ENCODE results near the gene CENPO. TPM values are rescaled to one million over a fixed set of nuclear protein-coding genes. Genes with fewer than 3 reads are reported as not detected.

The CENPO gene
- total RNA-seq, 1 experiment from 2014 or later = 38.6 TPM

DNA sequence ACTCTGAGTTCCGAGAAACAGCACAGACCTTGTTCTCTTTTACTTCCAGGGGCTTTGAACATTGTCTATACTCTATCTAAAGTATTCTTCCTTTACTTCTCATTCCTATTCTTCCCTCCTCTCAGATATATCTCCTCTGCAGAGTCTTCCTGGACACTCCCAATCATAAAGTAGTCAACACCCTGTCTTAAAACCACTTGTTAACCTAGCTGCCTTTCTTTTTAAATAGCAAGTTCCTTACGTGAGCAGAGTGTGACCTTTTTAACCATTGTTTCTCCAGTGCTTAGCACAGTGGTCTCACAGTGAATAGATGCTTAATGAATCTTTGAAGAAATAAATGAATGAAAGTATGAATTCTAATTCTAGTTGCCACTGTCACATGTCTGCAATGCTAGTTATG lies 47.4 kb upstream of the CENPO start:
- DNase-seq (ENCODE audit: low spot score) = no peak
- Mint-ChIP-seq H3K4me3 (no peak overlapping the region), H3K36me3 (no peaks in the 10 kb centered on the region), H3K4me1 (no peaks in the 10 kb centered on the region), H3K27me3 (ENCODE audit: low read depth) (no peaks in the 10 kb centered on the region), H3K27ac (no peak overlapping the region), H3K9me3 (no peaks in the 10 kb centered on the region)
- ChIA-PET POLR2A (interaction anchor here (0.6 kb wide), 1 partner anchor 617 kb away, joined by 3 read pairs; no protein-coding TSS in a partner anchor), CTCF (no interaction called here)
- no peak for TF ChIP-seq ATF1 (CRISPR knock-in tag; IDR thresholded peaks at IDR 0.05)
- no peak for TF ChIP-seq RORB (CRISPR knock-in tag; IDR thresholded peaks at IDR 0.05)
- no peak for TF ChIP-seq USF2 (CRISPR knock-in tag; IDR thresholded peaks at IDR 0.05)
- no peak for TF ChIP-seq KAT7 (CRISPR knock-in tag; IDR thresholded peaks at IDR 0.05; ENCODE audit: borderline replicate concordance)
- no peak for TF ChIP-seq PREB (CRISPR knock-in tag; IDR thresholded peaks at IDR 0.05; ENCODE audit: borderline replicate concordance)
- TF ChIP-seq, protein P1, sequence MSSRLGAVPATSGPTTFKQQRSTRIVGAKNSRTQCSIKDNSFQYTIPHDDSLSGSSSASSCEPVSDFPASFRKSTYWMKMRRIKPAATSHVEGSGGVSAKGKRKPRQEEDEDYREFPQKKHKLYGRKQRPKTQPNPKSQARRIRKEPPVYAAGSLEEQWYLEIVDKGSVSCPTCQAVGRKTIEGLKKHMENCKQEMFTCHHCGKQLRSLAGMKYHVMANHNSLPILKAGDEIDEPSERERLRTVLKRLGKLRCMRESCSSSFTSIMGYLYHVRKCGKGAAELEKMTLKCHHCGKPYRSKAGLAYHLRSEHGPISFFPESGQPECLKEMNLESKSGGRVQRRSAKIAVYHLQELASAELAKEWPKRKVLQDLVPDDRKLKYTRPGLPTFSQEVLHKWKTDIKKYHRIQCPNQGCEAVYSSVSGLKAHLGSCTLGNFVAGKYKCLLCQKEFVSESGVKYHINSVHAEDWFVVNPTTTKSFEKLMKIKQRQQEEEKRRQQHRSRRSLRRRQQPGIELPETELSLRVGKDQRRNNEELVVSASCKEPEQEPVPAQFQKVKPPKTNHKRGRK (CRISPR knock-in tag; IDR thresholded peaks at IDR 0.05; ENCODE audit: borderline replicate concordance) = no peak
- TF ChIP-seq MXD4 (CRISPR knock-in tag; IDR thresholded peaks at IDR 0.05; ENCODE audit: borderline replicate concordance) = no peak
- TF ChIP-seq, protein P2, sequence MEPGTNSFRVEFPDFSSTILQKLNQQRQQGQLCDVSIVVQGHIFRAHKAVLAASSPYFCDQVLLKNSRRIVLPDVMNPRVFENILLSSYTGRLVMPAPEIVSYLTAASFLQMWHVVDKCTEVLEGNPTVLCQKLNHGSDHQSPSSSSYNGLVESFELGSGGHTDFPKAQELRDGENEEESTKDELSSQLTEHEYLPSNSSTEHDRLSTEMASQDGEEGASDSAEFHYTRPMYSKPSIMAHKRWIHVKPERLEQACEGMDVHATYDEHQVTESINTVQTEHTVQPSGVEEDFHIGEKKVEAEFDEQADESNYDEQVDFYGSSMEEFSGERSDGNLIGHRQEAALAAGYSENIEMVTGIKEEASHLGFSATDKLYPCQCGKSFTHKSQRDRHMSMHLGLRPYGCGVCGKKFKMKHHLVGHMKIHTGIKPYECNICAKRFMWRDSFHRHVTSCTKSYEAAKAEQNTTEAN (CRISPR knock-in tag; IDR thresholded peaks at IDR 0.05) = no peak
- no peak for TF ChIP-seq NR1H2 (CRISPR knock-in tag; IDR thresholded peaks at IDR 0.05)
- no peak for TF ChIP-seq FOXP1 (CRISPR knock-in tag; IDR thresholded peaks at IDR 0.05; ENCODE audit: borderline replicate concordance)
- TF ChIP-seq, protein P3, sequence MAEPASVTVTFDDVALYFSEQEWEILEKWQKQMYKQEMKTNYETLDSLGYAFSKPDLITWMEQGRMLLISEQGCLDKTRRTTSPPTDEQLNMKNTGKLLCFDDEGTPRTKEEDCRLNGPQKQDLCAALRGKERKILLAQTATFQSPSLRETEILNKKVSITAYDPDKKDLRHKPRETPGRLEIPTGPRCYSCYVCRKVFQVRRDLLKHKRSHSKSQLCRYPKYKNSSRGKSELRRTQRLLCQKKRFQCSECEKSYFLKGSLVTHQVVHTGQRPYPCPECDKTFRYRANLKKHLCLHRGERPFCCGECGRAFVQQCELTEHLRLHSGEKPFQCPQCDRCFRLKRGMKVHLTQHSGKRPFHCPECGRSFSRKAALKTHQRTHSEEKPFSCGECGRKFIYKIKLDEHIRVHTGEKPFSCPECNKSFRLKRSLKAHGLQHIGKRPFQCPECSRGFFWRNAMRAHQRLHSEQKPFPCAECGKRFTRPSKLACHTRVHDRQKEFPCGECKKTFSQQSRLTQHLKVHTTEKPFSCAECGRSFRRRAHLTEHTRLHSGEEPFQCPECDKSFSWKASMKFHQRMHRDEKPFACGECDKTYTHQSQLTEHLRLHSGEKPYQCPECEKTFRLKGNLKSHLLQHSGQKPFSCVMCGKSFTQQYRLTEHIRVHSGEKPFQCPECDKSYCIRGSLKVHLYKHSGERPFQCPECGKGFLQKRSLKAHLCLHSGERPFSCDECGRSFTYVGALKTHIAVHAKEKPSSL (CRISPR knock-in tag; conservative IDR thresholded peaks at IDR 0.05) = no peak
- no peak for ATAC-seq

GRCh38 chr2:24747299-24747698 lies 45.9 kb upstream of the CENPO start:
- DNase-seq (ENCODE audit: low spot score) (no peak), ATAC-seq (no peak)
- no peaks in the 10 kb centered on the region for H3K4me1 Mint-ChIP-seq
- H3K9me3 Mint-ChIP-seq = no peaks in the 10 kb centered on the region
- no peak overlapping the region for H3K4me3 Mint-ChIP-seq
- no peaks in the 10 kb centered on the region for H3K36me3 Mint-ChIP-seq
- TF ChIP-seq ZNF121 (CRISPR knock-in tag; IDR thresholded peaks at IDR 0.05) = peak; percentile 61; the same call in 1 of the 2 replicates
- TF ChIP-seq ZNF423 (CRISPR knock-in tag; IDR thresholded peaks at IDR 0.05) = no peak
- TF ChIP-seq, protein P3 (CRISPR knock-in tag; conservative IDR thresholded peaks at IDR 0.05) = no peak
- H3K27me3 Mint-ChIP-seq (ENCODE audit: low read depth) = no peaks in the 10 kb centered on the region
- no peak overlapping the region for H3K27ac Mint-ChIP-seq
- CTCF ChIA-PET = no interaction called here
- POLR2A ChIA-PET = no interaction called here
